ENCODE results near the gene BCL11B.

The BCL11B gene

GRCh38 chr14:99132821-99133635 is 139.0 kb downstream of the BCL11B start:
- no peak for FAIRE-seq
- DNase-seq (ENCODE audit: insufficient read length, low spot score), result no peak
- TF ChIP-seq CTCF (IDR thresholded peaks at IDR 0.05; ENCODE audit: insufficient read depth, missing control alignments), result no peak

GRCh38 chr14:99131632-99132271 is 140.2 kb downstream of the BCL11B start:
- no peak for DNase-seq (ENCODE audit: insufficient read length, low spot score)
- FAIRE-seq, result no peak
- TF ChIP-seq CTCF (IDR thresholded peaks at IDR 0.05; ENCODE audit: insufficient read depth, missing control alignments), result no peak

GRCh38 chr14:99129998-99130397 is 142.0 kb downstream of the BCL11B start:
- no peak for FAIRE-seq
- DNase-seq (ENCODE audit: insufficient read length, low spot score), result no peak

GRCh38 chr14:99129211-99129696 is 142.7 kb downstream of the BCL11B start:
- DNase-seq (ENCODE audit: insufficient read length, low spot score) (no peak), FAIRE-seq (no peak)
- TF ChIP-seq CTCF (IDR thresholded peaks at IDR 0.05; ENCODE audit: insufficient read depth, missing control alignments), result no peak

More at GRCh38 chr14:99129998-99130397, 142.0 kb downstream of the BCL11B start:
- TF ChIP-seq CTCF (IDR thresholded peaks at IDR 0.05; ENCODE audit: insufficient read depth, missing control alignments), result no peak

- no peak for DNase-seq (ENCODE audit: insufficient read length, low spot score)
- no peak for TF ChIP-seq CTCF (IDR thresholded peaks at IDR 0.05; ENCODE audit: insufficient read depth, missing control alignments)
- FAIRE-seq, result no peak
These were observed 143.8 kb downstream of the BCL11B start for GRCh38 chr14:99128185-99128584.

- DNase-seq (ENCODE audit: insufficient read length, low spot score), result no peak
- no peak for FAIRE-seq
- no peak for TF ChIP-seq CTCF (IDR thresholded peaks at IDR 0.05; ENCODE audit: insufficient read depth, missing control alignments)
These were observed 144.3 kb downstream of the BCL11B start for GRCh38 chr14:99127651-99128167.

Data from D721Med (cell line).